Tibial artery (tissue), 4 donors: ENCODE measurements around the gene MCCD1.

Experiments used
- DNase-seq, 2 donors: peaks; one replicate each; pipeline ENCODE4 v3.0.0-alpha.2; 2019
- H3K27ac ChIP-seq, 2 donors: fragments of 200-600 bp; sonication (generic) in 1 of 2; 1 replicate in 1 of 2; 2 replicates in 1 of 2; pipeline ENCODE4 v1.5.1; 2018 to 2019; ENCODE audit warnings: mild to moderate bottlenecking in 1 of 2
- H3K27me3 ChIP-seq, 2 donors: fragments of 200-600 bp; sonication (generic) in 1 of 2; one replicate each; pipeline versions ENCODE4 v1.5.1 to v1.6.0; 2016 to 2019
- H3K36me3 ChIP-seq, 3 donors: fragments of 200-600 bp; sonication (generic) in 2 of 3; one replicate each; pipeline ENCODE4 v1.5.1; 2016 to 2019; ENCODE audit warnings: mild to moderate bottlenecking in 2 of 3
- H3K4me1 ChIP-seq, 4 donors: fragments of 200-600 bp; sonication (generic) in 2 of 4; 1 replicate in 3 of 4; 2 replicates in 1 of 4; pipeline ENCODE4 v1.5.1; 2016 to 2019
- H3K4me3 ChIP-seq, 2 donors: fragments of 200-600 bp; sonication (generic) in 1 of 2; 1 replicate in 1 of 2; 2 replicates in 1 of 2; pipeline ENCODE4 v1.5.1; 2018 to 2019; ENCODE audit warnings: mild to moderate bottlenecking in 2 of 2
- H3K9me3 ChIP-seq, 3 donors: fragments of 200-600 bp; sonication (generic) in 1 of 3; one replicate each; pipeline ENCODE4 v1.5.1; 2016 to 2019
- CTCF ChIP-seq, 2 experiments: fragments of 200-600 bp in 1 of 2; fragments of 450-650 bp in 1 of 2; IDR thresholded peaks; one replicate each; pipeline ENCODE4 v1.5.1; 2017 to 2019; ENCODE audit warnings: antibody characterized with exemption in 2 of 2, mild to moderate bottlenecking in 1 of 2, moderate library complexity in 1 of 2
- intact Hi-C: fragments of 100-400 bp; cut with DNase I; formaldehyde crosslinking; loops from one replicate; pipeline ENCODE4 v1.15.0; 2023; ENCODE audit warnings: low total_unique reads

Gene MCCD1

GRCh38 chr6:31528821-31529328, at the start of gene MCCD1:
Gene MCCD1 (plus strand): TSS chr6:31528962. CDS start chr6:31529015, 53 bp downstream.
- intact Hi-C loops = no loop called here
- H3K9me3 ChIP-seq = no peaks in the 10 kb centered on the region
- no peak within 1 kb of the TSS for H3K4me3 ChIP-seq
- H3K4me1 ChIP-seq = no peaks in the 10 kb centered on the region
- peaks cover 31 to 47% (median 47%) of the 10 kb centered on the region in 3 donors for H3K36me3 ChIP-seq
- TF ChIP-seq CTCF (IDR thresholded peaks at IDR 0.05) = no peak
- DNase-seq = no peak
- H3K27me3 ChIP-seq = no peaks in the 10 kb centered on the region
- no peak within 1 kb of the TSS for H3K27ac ChIP-seq

GRCh38 chr6:31479151-31479932, 49.4 kb upstream of the MCCD1 start:
- Histone ChIP-seq H3K36me3 (no peaks in the 10 kb centered on the region), H3K4me1 (no peaks in the 10 kb centered on the region), H3K27me3 (no peaks in the 10 kb centered on the region), H3K4me3 (no peak overlapping the region), H3K9me3 (no peaks in the 10 kb centered on the region), H3K27ac (no peak overlapping the region)
- intact Hi-C loops = no loop called here
- TF ChIP-seq CTCF (IDR thresholded peaks at IDR 0.05) = no peak
- DNase-seq = no peak

- Histone ChIP-seq H3K9me3 (no peaks in the 10 kb centered on the region), H3K27ac (no peak overlapping the region), H3K4me1 (no peaks in the 10 kb centered on the region), H3K27me3 (no peaks in the 10 kb centered on the region), H3K4me3 (no peak overlapping the region), H3K36me3 (no peaks in the 10 kb centered on the region)
- no peak for DNase-seq
- TF ChIP-seq CTCF (IDR thresholded peaks at IDR 0.05) = no peak
- intact Hi-C loops = no loop called here
Observed at GRCh38 chr6:31479933-31480535, 48.7 kb upstream of the MCCD1 start.

- H3K4me3 ChIP-seq = no peak overlapping the region
- no peaks in the 10 kb centered on the region for H3K4me1 ChIP-seq
- DNase-seq = no peak
- no peaks in the 10 kb centered on the region for H3K27me3 ChIP-seq
- no peaks in the 10 kb centered on the region for H3K9me3 ChIP-seq
- TF ChIP-seq CTCF (IDR thresholded peaks at IDR 0.05) = no peak
- intact Hi-C loops = no loop called here
- H3K36me3 ChIP-seq = no peaks in the 10 kb centered on the region
- no peak overlapping the region for H3K27ac ChIP-seq
Observed at GRCh38 chr6:31480574-31480973, 48.2 kb upstream of the MCCD1 start.

GRCh38 chr6:31483392-31483791, 45.4 kb upstream of the MCCD1 start:
- Histone ChIP-seq H3K4me1 (no peaks in the 10 kb centered on the region), H3K4me3 (no peak overlapping the region), H3K27me3 (no peaks in the 10 kb centered on the region), H3K9me3 (no peaks in the 10 kb centered on the region), H3K27ac (no peak overlapping the region), H3K36me3 (no peaks in the 10 kb centered on the region)
- intact Hi-C loops = no loop called here
- no peak for TF ChIP-seq CTCF (IDR thresholded peaks at IDR 0.05)
- DNase-seq = no peak
